LNCaP clone FGC (cell line): ENCODE measurements around the gene NCL.
"Not testable (repeated sequence)": the region's sequence is repeated elsewhere in the genome, so short reads cannot be mapped to it uniquely, and the experiment has no call there.

Experiments used
- DNase-seq: peaks from one replicate; pipeline ENCODE4 v3.0.0-alpha.2; 2011; ENCODE audit warnings: low read depth
- H3K4me3 ChIP-seq: 2 replicates; pipeline ENCODE4 v1.5.1; 2011; ENCODE audit warnings: mild to moderate bottlenecking, low read depth, low read length, control low read depth
- CTCF ChIP-seq: IDR thresholded peaks from 2 replicates; pipeline ENCODE4 v1.5.1; 2012; ENCODE audit warnings: mild to moderate bottlenecking; ENCODE audit not compliant: control insufficient read depth, insufficient read depth; ENCODE audit errors: extremely low read depth

Gene NCL

GRCh38 chr2:231454361-231454791 is 9.9 kb downstream of the NCL start:
- no peak for TF ChIP-seq CTCF
- no peak overlapping the region for H3K4me3 ChIP-seq
- DNase-seq, result no peak

- no peak overlapping the region for H3K4me3 ChIP-seq
- no peak for DNase-seq
- TF ChIP-seq CTCF, result no peak
These were observed 11.3 kb downstream of the NCL start for GRCh38 chr2:231452799-231453508.

DNA sequence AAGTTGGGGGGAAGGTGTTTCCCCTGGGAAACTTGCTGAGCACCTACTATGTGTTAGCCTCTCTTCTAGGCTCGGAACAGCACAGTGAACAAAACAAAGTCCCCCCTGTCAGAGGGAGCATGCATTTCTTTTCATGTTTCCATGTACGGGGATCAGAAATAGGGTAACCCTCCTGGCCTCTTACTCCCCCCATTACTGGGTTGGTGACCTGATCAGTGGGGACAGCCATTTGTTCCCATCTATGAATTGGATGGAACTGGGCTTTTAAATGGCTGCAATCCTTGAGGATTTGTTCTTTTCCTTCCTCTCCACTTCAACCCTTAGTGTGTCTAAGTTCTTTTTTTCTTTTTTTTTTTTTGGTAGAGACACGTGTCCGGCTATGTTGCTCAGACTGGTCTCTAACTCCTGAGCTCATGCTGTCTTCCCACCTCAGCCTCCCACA is 13.7 kb downstream of the NCL start:
- DNase-seq, result no peak
- no peak overlapping the region for H3K4me3 ChIP-seq
- no peak for TF ChIP-seq CTCF

DNA sequence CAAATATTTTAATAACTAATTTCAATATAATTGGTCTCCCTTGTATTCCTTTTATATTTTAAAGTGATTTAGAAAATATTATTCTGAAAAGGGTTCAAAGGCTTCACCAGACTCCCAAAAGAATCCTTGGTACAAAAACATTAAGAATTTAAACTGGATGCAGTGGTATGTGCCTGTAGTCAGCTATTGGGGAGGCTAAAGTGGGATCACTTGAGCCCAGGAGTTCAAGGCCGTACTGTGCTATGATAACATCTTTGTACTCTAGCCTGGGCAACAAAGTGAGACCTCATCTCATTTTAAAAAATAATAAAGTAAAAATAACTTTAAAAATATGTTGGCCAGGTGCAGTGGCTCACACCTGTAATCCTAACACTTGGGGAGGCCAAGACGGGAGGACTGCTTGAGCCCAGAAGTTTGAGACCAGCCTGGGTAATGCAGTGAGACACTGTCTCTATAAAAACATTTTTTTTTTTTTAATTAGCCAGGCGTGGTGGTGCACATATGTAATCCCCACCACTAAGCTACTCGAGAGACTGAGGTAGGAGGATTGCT is 14.7 kb downstream of the NCL start:
- H3K4me3 ChIP-seq, result no peak overlapping the region
- no peak for DNase-seq
- TF ChIP-seq CTCF, result no peak

DNA sequence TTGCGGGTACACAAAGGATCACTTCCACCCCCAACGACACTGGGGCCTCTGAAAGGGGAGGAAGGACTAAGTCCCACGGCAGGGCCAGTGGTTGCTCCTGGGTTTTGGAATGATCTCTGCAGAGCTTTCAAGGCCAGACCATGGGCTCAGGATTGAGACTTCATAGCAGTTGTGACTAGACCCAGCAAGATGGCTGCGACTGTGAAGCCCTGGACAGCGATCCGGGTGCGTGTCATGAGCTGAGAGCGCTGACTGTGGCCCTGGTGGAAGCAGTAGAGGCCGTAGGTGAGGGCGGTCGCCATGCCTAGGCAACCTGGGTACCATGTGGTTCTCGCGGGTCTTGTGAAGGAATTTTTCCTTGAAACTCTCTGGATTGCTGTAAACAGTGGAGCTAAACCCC is 27.3 kb downstream of the NCL start:
- no peak for TF ChIP-seq CTCF
- DNase-seq, result no peak
- no peak overlapping the region for H3K4me3 ChIP-seq

GRCh38 chr2:231433990-231434389 is 30.3 kb downstream of the NCL start:
- no peak for TF ChIP-seq CTCF
- no peak overlapping the region for H3K4me3 ChIP-seq
- DNase-seq, result no peak

GRCh38 chr2:231431606-231432005 is 32.7 kb downstream of the NCL start:
- DNase-seq, result no peak
- no peak for TF ChIP-seq CTCF
- no peak overlapping the region for H3K4me3 ChIP-seq

GRCh38 chr2:231430437-231430836 is 33.8 kb downstream of the NCL start:
- not testable (repeated sequence) for DNase-seq, H3K4me3 ChIP-seq
